ENCODE results near the gene ADCY10. TPM values are rescaled to one million over a fixed set of nuclear protein-coding genes. Genes with fewer than 3 reads are reported as not detected.
"Not testable (repeated sequence)": the region's sequence is repeated elsewhere in the genome, so short reads cannot be mapped to it uniquely, and the experiment has no call there.

The ADCY10 gene
- total RNA-seq, 1 donor from 2014 or later: 0.19 TPM

DNA sequence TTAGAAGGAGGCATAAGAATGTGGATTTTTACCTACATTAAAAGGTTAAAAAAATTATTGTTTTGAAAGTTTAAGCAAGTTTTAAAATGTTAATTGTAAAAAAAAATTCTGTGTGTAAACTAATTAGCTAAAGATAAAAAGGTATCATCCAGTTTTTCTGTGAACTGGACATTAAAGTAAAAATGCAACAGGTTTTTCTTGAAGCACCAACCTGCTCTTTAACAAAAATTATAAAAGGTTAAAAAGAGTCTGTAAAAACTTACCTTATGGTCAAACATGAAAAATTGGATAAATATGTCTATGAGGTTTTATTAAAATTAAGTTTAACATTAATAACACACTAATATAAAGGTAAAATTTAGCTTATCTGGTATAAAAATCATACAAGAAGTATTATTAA is 48.7 kb downstream of the ADCY10 start:
- H3K27me3 Mint-ChIP-seq; H3K4me3 Mint-ChIP-seq; intact Hi-C loops (cut with micrococcal nuclease): not testable (repeated sequence)

DNA sequence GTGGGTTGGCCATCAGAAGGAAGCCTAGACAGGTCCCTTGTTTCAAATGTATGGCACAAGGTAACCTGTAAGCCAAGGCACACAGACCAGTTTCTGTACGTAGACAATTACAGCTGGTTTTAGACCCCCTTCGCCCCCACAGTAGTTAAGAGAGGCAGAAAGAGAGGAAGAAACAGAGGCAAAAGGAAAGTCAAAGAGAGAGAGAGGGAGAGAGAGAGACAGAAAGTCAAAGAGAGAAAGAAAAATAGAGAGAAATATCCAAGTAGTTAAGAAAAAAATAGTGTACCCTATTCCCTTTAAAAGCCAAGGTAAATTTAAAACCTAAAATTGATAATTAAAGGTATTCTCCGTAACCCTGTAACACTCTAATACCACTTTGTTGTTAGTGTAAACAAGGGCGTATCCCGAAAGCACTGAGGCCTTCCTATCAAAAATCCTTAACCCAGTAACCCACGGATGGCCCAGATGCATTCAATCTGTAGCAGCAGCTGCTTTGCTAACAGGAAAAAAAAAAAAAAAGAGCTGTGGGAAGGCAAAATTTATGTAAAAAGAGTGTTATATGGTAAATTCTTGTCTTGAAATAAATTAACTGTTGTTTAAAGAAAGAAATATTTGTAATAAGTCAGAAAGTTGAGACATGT is 49.4 kb downstream of the ADCY10 start:
- Mint-ChIP-seq H3K27me3 (no peaks in the 10 kb centered on the region), H3K27ac (no peak overlapping the region), H3K9me3 (no peaks in the 10 kb centered on the region), H3K36me3 (ENCODE audit: low read depth) (no peaks in the 10 kb centered on the region), H3K4me1 (peaks cover 2% of the 10 kb centered on the region), H3K4me3 (no peak overlapping the region)
- no peak for DNase-seq
- intact Hi-C loops (cut with micrococcal nuclease): no loop called here

More for the DNA sequence above, 48.7 kb downstream of the ADCY10 start:
- H3K36me3 Mint-ChIP-seq (ENCODE audit: low read depth); H3K27ac Mint-ChIP-seq; DNase-seq; H3K9me3 Mint-ChIP-seq; H3K4me1 Mint-ChIP-seq: not testable (repeated sequence)

DNA sequence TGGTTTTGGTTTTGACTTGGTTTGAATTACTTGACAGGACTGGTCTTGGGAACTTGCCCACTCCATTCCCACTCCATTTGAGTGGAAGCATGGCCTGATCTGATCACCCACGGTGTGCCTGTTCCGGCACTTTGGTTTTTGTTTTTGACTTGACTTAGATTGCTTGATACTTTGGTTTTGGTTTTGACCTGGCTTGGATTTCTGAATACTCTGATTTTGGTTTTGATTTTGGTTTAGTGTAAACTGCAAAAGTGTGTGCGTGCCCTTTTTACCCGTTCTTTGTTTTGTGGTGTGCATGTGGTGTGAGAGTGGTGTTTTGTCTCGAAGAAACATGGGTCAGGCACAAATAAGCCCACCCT is 50.0 kb downstream of the ADCY10 start:
- Mint-ChIP-seq H3K4me1 (peaks cover 2% of the 10 kb centered on the region), H3K27ac (no peak overlapping the region), H3K27me3 (peaks cover 2% of the 10 kb centered on the region), H3K36me3 (ENCODE audit: low read depth) (no peaks in the 10 kb centered on the region), H3K4me3 (no peak overlapping the region), H3K9me3 (no peaks in the 10 kb centered on the region)
- no peak for DNase-seq
- intact Hi-C loops (cut with micrococcal nuclease): no loop called here

DNA sequence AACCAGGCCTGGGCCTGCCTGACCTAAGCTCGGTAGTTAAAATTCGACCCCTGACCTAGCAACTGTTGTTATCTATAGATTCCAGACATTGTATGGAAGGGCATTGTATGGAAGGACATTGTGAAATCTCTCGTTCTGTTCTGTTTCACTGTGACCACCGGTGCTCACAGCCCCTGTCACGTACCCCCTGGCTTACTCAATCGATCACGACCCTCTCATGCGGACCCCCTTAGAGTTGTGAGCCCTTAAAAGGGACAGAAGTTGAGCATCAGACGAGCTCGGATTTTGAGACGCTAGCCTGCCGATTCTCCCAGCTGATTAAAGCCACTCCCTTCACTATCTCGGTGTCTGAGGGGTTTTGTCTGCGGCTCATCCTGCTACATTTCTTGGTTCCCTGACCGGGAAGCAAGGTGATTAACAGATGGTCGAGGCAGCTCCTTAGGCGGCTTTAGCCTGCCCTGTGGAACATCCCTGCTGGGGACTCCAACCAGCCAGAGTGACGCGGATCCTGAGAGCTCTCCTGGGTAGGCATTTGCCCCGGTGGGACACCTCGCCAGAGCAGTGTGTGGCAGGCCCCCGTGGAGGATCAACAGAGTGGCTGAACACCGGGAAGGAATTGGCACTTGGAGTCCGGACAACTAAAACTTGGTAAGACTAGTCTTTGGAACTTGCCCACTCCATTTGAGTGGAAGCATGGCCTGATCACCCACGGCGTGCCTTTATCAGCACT is 50.6 kb downstream of the ADCY10 start:
- H3K4me1 Mint-ChIP-seq; intact Hi-C loops (cut with micrococcal nuclease); H3K9me3 Mint-ChIP-seq; DNase-seq; H3K4me3 Mint-ChIP-seq; H3K27me3 Mint-ChIP-seq; H3K36me3 Mint-ChIP-seq (ENCODE audit: low read depth); H3K27ac Mint-ChIP-seq: not testable (repeated sequence)

DNA sequence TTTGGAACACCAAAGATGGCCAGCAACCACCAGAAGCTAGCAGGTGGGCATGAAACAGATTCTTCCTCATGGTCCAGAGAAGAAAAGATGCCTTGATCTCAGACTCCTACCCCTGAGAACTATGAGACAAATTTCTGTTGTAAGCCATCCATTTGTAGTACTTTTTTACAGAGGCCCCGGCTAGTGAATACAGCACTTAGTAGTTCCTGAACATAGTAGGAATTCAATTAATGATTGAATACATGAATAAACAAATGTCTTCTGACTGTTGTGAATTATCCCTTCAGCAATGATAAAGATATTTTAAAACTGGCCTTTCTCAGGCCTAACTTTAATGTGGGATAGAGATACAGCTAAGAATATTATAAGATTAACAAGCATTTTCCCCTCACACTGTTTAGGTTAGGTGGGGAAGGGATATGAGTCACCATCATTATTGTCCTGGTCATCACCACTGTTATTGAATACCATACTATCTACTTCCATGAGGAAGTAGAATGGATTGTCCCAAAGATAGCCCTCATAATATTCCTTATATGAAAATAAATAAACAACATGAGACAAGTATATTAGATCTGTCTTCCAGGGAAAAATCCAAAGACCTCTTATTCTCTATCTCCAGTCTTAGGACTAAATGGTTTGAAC is 51.4 kb downstream of the ADCY10 start:
- Mint-ChIP-seq H3K27ac (no peak overlapping the region), H3K27me3 (peaks cover 6% of the 10 kb centered on the region), H3K4me1 (peaks cover 2% of the 10 kb centered on the region), H3K9me3 (no peaks in the 10 kb centered on the region), H3K36me3 (ENCODE audit: low read depth) (no peaks in the 10 kb centered on the region), H3K4me3 (no peak overlapping the region)
- DNase-seq: no peak
- intact Hi-C loops (cut with micrococcal nuclease): no loop called here

DNA sequence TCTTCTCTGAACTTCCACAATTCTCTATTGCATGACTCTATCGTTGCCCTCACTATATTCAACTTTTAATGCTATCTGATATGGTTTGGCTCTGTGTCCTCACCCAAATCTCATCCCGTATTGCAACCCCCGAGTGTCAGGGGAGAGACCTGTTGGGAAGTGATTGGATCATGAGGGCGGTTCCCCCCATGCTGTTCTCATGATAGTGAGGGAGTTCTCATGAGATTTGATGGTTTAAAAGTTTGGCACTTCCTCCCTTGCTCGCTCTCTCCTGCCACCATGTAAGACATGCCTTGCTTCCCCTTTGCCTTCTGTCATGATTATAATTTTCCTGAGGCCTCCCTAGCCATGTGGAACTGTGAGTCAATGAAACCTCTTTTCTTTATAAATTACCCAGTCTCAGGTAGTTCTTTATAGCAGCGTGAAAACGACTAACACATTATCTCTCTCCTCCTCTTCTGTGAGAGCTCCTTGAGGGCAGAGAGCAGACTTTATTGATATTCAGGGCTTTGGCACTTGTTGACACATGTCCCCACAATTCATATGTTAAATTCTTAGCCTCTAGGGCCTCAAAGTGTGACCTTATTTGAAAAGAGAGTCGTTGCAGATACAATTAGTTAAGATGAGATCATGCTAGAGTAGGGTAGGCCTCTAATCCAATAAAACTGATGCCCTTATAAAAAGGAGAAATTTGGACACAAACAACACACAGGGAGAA is 52.1 kb downstream of the ADCY10 start:
- no peaks in the 10 kb centered on the region for H3K9me3 Mint-ChIP-seq
- no peak overlapping the region for H3K27ac Mint-ChIP-seq
- peaks cover 2% of the 10 kb centered on the region for H3K4me1 Mint-ChIP-seq
- H3K36me3 Mint-ChIP-seq (ENCODE audit: low read depth): no peaks in the 10 kb centered on the region
- DNase-seq: no peak
- H3K4me3 Mint-ChIP-seq: no peak overlapping the region
- peaks cover 6% of the 10 kb centered on the region for H3K27me3 Mint-ChIP-seq
- intact Hi-C loops (cut with micrococcal nuclease): no loop called here

DNA sequence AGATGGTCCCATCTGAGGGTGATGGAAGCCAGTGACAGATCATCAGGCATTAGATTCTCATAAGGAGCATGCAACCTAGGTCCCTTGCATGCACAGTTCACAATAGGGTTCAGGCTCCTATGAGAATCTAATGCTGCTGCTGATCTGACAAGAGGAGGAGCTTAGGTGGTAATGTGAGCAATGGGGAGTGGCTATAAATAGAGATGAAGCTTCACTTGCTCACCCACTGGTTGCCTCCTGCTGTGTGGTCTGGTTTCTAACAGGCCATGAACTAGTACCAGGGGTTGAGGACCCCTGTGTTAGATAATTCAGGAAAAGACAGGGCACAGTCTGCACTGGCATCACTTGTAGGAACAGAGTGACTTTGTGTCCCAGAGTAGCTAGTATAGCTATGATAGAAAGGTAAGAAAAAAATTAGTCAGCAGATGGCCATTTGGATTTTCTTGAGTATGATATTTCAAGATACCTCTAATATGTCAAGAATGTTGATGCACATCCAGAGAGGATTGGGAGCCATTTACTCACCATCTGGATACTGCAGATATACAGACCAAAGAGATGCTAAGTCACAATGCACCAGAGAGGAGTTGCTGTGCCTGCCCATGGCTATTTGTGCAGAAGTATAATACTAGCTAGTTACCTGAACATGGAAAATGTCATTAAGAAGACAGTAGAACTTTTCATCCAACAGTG is 53.6 kb downstream of the ADCY10 start:
- H3K9me3 Mint-ChIP-seq: no peaks in the 10 kb centered on the region
- H3K36me3 Mint-ChIP-seq (ENCODE audit: low read depth): no peaks in the 10 kb centered on the region
- H3K27me3 Mint-ChIP-seq: peaks cover 6% of the 10 kb centered on the region
- intact Hi-C loops (cut with micrococcal nuclease): no loop called here
- no peak overlapping the region for H3K4me3 Mint-ChIP-seq
- H3K27ac Mint-ChIP-seq: no peak overlapping the region
- H3K4me1 Mint-ChIP-seq: peaks cover 2% of the 10 kb centered on the region
- no peak for DNase-seq

DNA sequence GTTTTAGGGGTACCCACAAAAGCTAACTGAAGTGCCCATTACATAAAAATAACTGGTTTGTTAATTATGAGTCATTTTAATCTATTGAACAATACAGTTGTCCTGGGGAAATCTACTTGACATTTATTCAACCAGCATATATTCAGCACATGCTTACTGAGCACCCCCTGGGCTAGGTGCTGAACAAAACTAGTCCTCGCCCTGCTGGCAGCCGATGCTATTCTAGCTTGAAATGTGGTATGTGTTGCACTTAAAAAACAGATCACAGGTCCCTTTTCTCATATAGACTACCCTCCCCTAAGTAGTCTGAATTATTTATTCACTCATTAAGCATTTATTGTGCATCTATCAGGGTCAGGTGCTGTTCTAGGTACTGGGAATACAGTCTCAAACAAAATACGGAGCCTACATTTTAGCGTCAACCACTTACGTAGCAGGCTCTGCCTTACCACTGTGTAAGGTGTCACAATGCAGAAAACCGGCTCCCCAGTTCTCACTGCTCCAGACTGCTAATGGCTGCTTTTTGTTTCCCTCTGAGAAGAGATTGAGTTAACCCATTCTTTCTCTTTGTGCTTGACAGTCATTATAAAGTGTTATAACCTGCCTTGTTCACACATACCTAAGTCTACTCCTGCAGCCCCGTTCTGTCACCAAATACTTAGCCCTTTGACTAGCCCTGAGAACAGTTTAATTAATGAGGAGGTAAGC is 57.1 kb downstream of the ADCY10 start:
- DNase-seq: no peak
- Mint-ChIP-seq H3K4me1 (no peaks in the 10 kb centered on the region), H3K4me3 (no peak overlapping the region), H3K9me3 (no peaks in the 10 kb centered on the region), H3K27me3 (peaks cover 15% of the 10 kb centered on the region), H3K36me3 (ENCODE audit: low read depth) (no peaks in the 10 kb centered on the region), H3K27ac (no peak overlapping the region)
- intact Hi-C loops (cut with micrococcal nuclease): no loop called here

DNA sequence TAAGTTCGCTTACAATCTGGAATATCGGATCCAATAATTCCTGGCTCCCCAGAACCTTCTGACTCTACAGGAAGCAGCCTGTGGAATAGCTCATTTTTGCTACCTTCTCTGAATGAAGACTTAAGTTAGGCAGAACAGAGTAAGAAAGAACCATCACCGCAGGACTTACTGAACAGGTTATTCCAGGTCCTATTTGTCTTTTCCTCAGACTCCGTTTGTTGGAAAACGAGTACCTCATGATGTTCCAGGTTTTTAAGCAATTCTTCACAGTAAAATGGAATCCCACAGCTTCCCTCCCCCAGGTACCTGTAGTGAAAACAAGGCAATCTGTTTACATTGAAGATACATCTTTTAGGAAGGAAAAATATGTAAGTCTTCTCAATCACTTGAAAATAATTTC is 59.8 kb downstream of the ADCY10 start:
- Mint-ChIP-seq H3K9me3 (no peaks in the 10 kb centered on the region), H3K4me1 (no peaks in the 10 kb centered on the region), H3K27me3 (peaks cover 15% of the 10 kb centered on the region), H3K4me3 (no peak overlapping the region), H3K27ac (no peak overlapping the region), H3K36me3 (ENCODE audit: low read depth) (no peaks in the 10 kb centered on the region)
- no peak for DNase-seq
- intact Hi-C loops (cut with micrococcal nuclease): no loop called here

DNA sequence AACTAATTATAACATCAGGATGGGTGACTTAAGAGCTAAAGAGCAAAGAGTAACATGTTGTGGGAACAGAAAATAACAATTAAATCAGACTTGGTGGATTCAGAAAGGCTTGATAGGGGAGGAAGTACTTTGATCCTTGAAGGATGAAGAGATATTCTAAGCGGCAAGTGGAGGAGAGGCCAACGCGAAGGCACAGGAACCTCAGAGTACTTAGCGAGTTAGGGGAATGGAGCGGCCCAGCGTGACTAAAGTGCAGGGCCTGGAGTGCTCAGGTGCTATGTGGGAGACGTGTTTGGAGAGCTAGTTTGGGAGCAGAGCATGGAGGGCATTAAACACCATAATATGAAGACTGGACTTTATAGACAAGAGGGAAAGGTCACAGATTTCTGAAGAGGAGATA is 64.3 kb downstream of the ADCY10 start:
- DNase-seq: no peak
- intact Hi-C loops (cut with micrococcal nuclease): no loop called here
- H3K9me3 Mint-ChIP-seq: no peaks in the 10 kb centered on the region
- H3K4me1 Mint-ChIP-seq: no peaks in the 10 kb centered on the region
- H3K27me3 Mint-ChIP-seq: peaks cover 9% of the 10 kb centered on the region
- H3K4me3 Mint-ChIP-seq: no peak overlapping the region
- H3K27ac Mint-ChIP-seq: no peak overlapping the region
- H3K36me3 Mint-ChIP-seq (ENCODE audit: low read depth): no peaks in the 10 kb centered on the region

DNA sequence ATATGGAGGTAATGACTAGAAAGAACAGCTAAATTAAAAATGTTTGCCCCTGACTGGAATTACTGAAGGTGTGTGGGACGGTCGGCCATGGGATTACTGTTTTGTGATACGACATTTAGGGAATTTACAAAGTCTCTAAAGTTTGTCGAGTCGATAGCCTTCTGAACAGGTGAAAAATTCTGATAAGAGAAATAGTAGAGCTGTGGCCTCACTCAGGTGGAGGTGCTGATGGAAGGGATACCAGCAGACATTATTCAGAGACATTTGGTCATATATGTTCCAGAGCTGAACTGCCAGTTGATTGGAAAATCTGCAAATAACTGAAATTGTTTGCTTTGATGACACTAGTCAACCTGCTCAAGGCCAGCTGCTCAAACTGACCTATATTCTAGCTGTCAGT is 71.1 kb downstream of the ADCY10 start:
- Mint-ChIP-seq H3K9me3 (no peaks in the 10 kb centered on the region), H3K36me3 (ENCODE audit: low read depth) (no peaks in the 10 kb centered on the region), H3K27ac (no peak overlapping the region), H3K27me3 (peaks cover 10% of the 10 kb centered on the region), H3K4me3 (no peak overlapping the region), H3K4me1 (no peaks in the 10 kb centered on the region)
- intact Hi-C loops (cut with micrococcal nuclease): no loop called here
- DNase-seq: no peak

DNA sequence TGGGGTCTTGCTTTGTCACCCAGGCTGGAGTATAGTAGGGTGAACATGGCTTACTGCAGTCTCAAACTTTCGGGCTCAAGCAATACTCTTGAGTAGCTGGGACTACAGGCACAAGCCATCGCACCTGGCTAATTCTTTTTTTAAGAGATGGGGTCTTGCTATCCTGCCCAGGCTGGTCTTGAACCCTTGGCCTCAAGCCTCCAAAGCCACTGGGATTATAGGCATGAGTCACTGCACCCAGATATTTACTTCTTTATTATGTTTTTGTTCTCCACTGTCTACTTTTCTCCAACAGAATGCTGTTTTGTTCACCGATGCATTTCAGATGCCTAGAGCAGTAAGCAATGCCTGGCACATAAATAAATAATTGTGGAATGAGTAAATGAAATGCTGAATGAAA is 72.4 kb downstream of the ADCY10 start:
- Mint-ChIP-seq H3K27ac (no peak overlapping the region), H3K9me3 (no peaks in the 10 kb centered on the region), H3K4me1 (peaks cover 4% of the 10 kb centered on the region), H3K4me3 (no peak overlapping the region), H3K27me3 (peaks cover 13% of the 10 kb centered on the region), H3K36me3 (ENCODE audit: low read depth) (no peaks in the 10 kb centered on the region)
- no peak for DNase-seq
- intact Hi-C loops (cut with micrococcal nuclease): no loop called here

DNA sequence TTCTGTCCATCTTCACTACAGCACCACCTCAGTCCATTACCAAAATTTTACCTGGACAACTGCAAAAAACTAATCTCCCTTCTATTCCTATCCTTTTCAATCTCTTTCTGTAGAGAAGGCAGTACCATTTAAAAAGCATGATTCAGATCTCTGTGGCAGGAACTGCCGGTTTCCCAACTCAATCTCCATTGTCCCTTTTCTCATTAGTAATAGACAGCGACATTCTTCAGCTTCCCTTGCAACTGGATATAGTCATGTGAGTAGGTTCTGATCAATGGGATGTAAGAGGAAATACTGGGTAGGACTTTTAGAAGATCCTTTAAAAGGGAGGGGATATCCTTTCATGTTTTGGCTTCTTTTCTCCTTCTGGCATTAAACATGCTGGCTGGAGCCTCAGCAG is 74.9 kb downstream of the ADCY10 start:
- Mint-ChIP-seq H3K9me3 (no peaks in the 10 kb centered on the region), H3K4me3 (no peak overlapping the region), H3K27me3 (peaks cover 11% of the 10 kb centered on the region), H3K4me1 (peaks cover 4% of the 10 kb centered on the region), H3K27ac (no peak overlapping the region), H3K36me3 (ENCODE audit: low read depth) (no peaks in the 10 kb centered on the region)
- DNase-seq: no peak
- intact Hi-C loops (cut with micrococcal nuclease): no loop called here
